Ishikawa (cell line): ENCODE measurements around the gene LSM7.

Source experiments
- CREB1 ChIP-seq: IDR thresholded peaks from 2 replicates; pipeline ENCODE4 v1.6.1; 2012; ENCODE audit warnings: low read depth
- EGR1 ChIP-seq: IDR thresholded peaks from 2 replicates; pipeline ENCODE4 v1.6.1; 2012
- EP300 ChIP-seq: IDR thresholded peaks from 2 replicates; pipeline ENCODE4 v1.6.1; 2012; ENCODE audit warnings: borderline replicate concordance
- FOXM1 ChIP-seq: IDR thresholded peaks from 2 replicates; pipeline ENCODE4 v1.6.1; 2012; ENCODE audit warnings: low read depth, borderline replicate concordance
- MAX ChIP-seq: IDR thresholded peaks from 2 replicates; pipeline ENCODE4 v1.6.1; 2012
- NFIC ChIP-seq: IDR thresholded peaks from 2 replicates; pipeline ENCODE4 v1.6.1; 2012
- RAD21 ChIP-seq: IDR thresholded peaks from 2 replicates; pipeline ENCODE4 v1.6.1; 2012; ENCODE audit warnings: low read depth
- REST ChIP-seq: IDR thresholded peaks from 2 replicates; pipeline ENCODE4 v1.6.1; 2012; ENCODE audit warnings: low read depth, mild to moderate bottlenecking
- TAF1 ChIP-seq: IDR thresholded peaks from 2 replicates; pipeline ENCODE4 v1.6.1; 2012; ENCODE audit warnings: low read depth, mild to moderate bottlenecking
- TCF12 ChIP-seq: IDR thresholded peaks from 2 replicates; pipeline ENCODE4 v1.6.1; 2012; ENCODE audit warnings: low read depth
- TEAD4 ChIP-seq: IDR thresholded peaks from 2 replicates; pipeline ENCODE4 v1.6.1; 2012
- YY1 ChIP-seq: IDR thresholded peaks from 2 replicates; pipeline ENCODE4 v1.6.1; 2012; ENCODE audit warnings: low read depth
- ZBTB7A ChIP-seq: IDR thresholded peaks from 2 replicates; pipeline ENCODE4 v1.6.1; 2012; ENCODE audit warnings: low read depth

- TF ChIP-seq YY1: no peak
- no peak for TF ChIP-seq EP300
- no peak for TF ChIP-seq REST
- no peak for TF ChIP-seq CREB1
- no peak for TF ChIP-seq TAF1
- no peak for TF ChIP-seq MAX
- no peak for TF ChIP-seq RAD21
- TF ChIP-seq FOXM1: no peak
- TF ChIP-seq NFIC: no peak
- TF ChIP-seq TCF12: no peak
- no peak for TF ChIP-seq TEAD4
- TF ChIP-seq ZBTB7A: no peak
- no peak for TF ChIP-seq EGR1
These were observed 31.8 kb upstream of the LSM7 start, which contains the start of gene TMPRSS9 for GRCh38 chr19:2359992-2360685.
